H1 (cell line): ENCODE data around the gene BOK. TPM values are rescaled to one million over a fixed set of nuclear protein-coding genes. Genes with fewer than 3 reads are reported as not detected.
A peak's percentile ranks its signal among the peaks of the same experiment; 100 is the strongest.

Source experiments
- ASH2L ChIP-seq: fragments of 200-600, 300-600 bp; sonication (generic); IDR thresholded peaks from one replicate; pipeline ENCODE4 v1.7.1; 2017; ENCODE audit warnings: low read length
- BCL11A ChIP-seq, 2 experiments: IDR thresholded peaks; one replicate each; pipeline ENCODE4 v1.6.1; 2011; ENCODE audit warnings: low read depth in 2 of 2, low read length in 2 of 2, mild to moderate bottlenecking in 2 of 2
- FOSL1 ChIP-seq: IDR thresholded peaks from 2 replicates; pipeline ENCODE4 v1.6.1; 2011; ENCODE audit warnings: mild to moderate bottlenecking, low read depth, low read length, moderate library complexity; ENCODE audit not compliant: insufficient read depth
- HDAC6 ChIP-seq: IDR thresholded peaks from one replicate; pipeline ENCODE4 v1.7.1; 2012; ENCODE audit warnings: low read depth, mild to moderate bottlenecking, inconsistent platforms, low read length, moderate library complexity
- KDM4A ChIP-seq: IDR thresholded peaks from one replicate; pipeline ENCODE4 v1.7.1; 2012; ENCODE audit warnings: low read depth, mild to moderate bottlenecking, moderate library complexity, low read length, inconsistent platforms; ENCODE audit not compliant: severe bottlenecking
- NRF1 ChIP-seq: IDR thresholded peaks from 2 replicates; pipeline ENCODE4 v1.6.1; 2011; ENCODE audit warnings: mild to moderate bottlenecking, low read depth, low read length, improper control_type of control experiment
- PHF8 ChIP-seq: fragments of 200-600 bp; sonication (generic); conservative IDR thresholded peaks from 2 replicates; pipeline ENCODE4 v1.7.1; 2012; ENCODE audit warnings: low read depth, mild to moderate bottlenecking, inconsistent platforms, low read length, moderate library complexity
- SP2 ChIP-seq: IDR thresholded peaks from 2 replicates; pipeline ENCODE4 v1.6.1; 2012; ENCODE audit warnings: mild to moderate bottlenecking, low read length, inconsistent platforms
- TAF7 ChIP-seq: optimal IDR thresholded peaks from 2 replicates; pipeline ENCODE3; 2011; ENCODE audit warnings: low read depth, mild to moderate bottlenecking, inconsistent platforms, low read length, moderate library complexity, borderline replicate concordance
- polyA plus RNA-seq, 7 experiments: library from polyadenylated mRNA; depleted of rRNA in 3 of 7; stranded (reverse) in 5 of 7; unstranded in 2 of 7; fragments of >200 nt in 5 of 7; fragments of 200-250 nt in 2 of 7; gene quantifications; 1 replicate in 5 of 7; 2 replicates in 1 of 7; 4 replicates in 1 of 7; pipeline versions ENCODE4 v1.2.1 to v1.2.3, GENCODE V29; 2011 to 2013; ENCODE audit warnings: missing spikeins in 2 of 7, mixed read lengths in 2 of 7
- total RNA-seq: library from RNA; stranded (reverse); fragmentation: NEBNext Ultra II Directional; extraction: Animal tissue kit (Norgen Biotek cat#: 25700); gene quantifications from 2 replicates; pipeline ENCODE4 v1.2.1, GENCODE V29; 2021
- TF ChIP-seq, protein P1 (sequence below): fragments of 300-600 bp; sonication (generic); IDR thresholded peaks from 2 replicates; pipeline ENCODE4 v1.7.1; 2012; ENCODE audit warnings: low read length, moderate library complexity, mild to moderate bottlenecking, inconsistent platforms; ENCODE audit not compliant: insufficient replicate concordance

The BOK gene
- total and polyA plus RNA-seq, 2 of the 8 experiments (the other 6 are each of a cell fraction or from before 2014, with no cell fraction given), result 33.7 to 37.6 TPM

DNA sequence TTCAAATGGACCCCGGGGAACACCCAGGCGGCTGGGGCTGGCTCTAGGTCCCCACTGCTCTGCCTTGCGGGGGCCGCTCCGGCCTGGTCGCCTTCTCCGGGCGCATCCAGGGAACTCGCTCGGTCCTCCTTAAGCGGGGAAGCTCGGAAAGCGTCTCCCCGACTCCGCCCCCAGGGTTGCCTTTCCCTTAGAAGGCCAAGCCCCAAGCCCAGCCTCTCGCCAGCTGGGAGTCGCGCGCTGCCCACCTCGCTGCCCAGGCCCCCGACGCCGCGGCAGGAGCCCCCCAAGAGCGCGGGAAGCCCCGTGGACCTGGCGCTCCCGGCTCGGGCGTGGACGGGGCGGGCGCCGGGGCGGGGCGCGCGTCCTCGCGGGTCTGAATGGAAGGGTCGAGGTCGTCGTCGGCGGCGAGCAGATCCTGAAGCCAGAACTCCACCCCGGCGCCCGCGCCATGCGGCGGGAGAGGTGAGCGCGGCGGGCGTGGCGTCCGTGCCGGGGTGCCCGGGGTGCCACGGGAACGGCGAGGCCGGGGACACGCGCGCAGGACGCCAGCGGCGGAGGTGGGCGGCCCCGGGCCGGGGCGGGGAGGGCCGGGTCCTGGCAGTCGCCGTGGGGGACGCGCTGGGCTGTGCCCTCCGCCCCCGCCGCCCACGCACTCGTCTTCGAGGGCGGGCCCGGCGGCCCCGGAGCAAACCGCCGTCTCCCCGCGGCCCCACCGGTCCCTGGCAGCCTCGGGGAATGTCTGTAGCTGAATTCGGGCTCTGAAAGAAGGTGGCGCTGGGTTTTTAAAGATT, at the start of gene BOK (continued):
- TF ChIP-seq, protein P1, sequence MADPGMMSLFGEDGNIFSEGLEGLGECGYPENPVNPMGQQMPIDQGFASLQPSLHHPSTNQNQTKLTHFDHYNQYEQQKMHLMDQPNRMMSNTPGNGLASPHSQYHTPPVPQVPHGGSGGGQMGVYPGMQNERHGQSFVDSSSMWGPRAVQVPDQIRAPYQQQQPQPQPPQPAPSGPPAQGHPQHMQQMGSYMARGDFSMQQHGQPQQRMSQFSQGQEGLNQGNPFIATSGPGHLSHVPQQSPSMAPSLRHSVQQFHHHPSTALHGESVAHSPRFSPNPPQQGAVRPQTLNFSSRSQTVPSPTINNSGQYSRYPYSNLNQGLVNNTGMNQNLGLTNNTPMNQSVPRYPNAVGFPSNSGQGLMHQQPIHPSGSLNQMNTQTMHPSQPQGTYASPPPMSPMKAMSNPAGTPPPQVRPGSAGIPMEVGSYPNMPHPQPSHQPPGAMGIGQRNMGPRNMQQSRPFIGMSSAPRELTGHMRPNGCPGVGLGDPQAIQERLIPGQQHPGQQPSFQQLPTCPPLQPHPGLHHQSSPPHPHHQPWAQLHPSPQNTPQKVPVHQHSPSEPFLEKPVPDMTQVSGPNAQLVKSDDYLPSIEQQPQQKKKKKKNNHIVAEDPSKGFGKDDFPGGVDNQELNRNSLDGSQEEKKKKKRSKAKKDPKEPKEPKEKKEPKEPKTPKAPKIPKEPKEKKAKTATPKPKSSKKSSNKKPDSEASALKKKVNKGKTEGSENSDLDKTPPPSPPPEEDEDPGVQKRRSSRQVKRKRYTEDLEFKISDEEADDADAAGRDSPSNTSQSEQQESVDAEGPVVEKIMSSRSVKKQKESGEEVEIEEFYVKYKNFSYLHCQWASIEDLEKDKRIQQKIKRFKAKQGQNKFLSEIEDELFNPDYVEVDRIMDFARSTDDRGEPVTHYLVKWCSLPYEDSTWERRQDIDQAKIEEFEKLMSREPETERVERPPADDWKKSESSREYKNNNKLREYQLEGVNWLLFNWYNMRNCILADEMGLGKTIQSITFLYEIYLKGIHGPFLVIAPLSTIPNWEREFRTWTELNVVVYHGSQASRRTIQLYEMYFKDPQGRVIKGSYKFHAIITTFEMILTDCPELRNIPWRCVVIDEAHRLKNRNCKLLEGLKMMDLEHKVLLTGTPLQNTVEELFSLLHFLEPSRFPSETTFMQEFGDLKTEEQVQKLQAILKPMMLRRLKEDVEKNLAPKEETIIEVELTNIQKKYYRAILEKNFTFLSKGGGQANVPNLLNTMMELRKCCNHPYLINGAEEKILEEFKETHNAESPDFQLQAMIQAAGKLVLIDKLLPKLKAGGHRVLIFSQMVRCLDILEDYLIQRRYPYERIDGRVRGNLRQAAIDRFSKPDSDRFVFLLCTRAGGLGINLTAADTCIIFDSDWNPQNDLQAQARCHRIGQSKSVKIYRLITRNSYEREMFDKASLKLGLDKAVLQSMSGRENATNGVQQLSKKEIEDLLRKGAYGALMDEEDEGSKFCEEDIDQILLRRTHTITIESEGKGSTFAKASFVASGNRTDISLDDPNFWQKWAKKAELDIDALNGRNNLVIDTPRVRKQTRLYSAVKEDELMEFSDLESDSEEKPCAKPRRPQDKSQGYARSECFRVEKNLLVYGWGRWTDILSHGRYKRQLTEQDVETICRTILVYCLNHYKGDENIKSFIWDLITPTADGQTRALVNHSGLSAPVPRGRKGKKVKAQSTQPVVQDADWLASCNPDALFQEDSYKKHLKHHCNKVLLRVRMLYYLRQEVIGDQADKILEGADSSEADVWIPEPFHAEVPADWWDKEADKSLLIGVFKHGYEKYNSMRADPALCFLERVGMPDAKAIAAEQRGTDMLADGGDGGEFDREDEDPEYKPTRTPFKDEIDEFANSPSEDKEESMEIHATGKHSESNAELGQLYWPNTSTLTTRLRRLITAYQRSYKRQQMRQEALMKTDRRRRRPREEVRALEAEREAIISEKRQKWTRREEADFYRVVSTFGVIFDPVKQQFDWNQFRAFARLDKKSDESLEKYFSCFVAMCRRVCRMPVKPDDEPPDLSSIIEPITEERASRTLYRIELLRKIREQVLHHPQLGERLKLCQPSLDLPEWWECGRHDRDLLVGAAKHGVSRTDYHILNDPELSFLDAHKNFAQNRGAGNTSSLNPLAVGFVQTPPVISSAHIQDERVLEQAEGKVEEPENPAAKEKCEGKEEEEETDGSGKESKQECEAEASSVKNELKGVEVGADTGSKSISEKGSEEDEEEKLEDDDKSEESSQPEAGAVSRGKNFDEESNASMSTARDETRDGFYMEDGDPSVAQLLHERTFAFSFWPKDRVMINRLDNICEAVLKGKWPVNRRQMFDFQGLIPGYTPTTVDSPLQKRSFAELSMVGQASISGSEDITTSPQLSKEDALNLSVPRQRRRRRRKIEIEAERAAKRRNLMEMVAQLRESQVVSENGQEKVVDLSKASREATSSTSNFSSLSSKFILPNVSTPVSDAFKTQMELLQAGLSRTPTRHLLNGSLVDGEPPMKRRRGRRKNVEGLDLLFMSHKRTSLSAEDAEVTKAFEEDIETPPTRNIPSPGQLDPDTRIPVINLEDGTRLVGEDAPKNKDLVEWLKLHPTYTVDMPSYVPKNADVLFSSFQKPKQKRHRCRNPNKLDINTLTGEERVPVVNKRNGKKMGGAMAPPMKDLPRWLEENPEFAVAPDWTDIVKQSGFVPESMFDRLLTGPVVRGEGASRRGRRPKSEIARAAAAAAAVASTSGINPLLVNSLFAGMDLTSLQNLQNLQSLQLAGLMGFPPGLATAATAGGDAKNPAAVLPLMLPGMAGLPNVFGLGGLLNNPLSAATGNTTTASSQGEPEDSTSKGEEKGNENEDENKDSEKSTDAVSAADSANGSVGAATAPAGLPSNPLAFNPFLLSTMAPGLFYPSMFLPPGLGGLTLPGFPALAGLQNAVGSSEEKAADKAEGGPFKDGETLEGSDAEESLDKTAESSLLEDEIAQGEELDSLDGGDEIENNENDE, result no peak
- TF ChIP-seq ASH2L (peak; percentile 1), FOSL1 (no peak), SP2 (no peak), HDAC6 (no peak), KDM4A (peak; percentile 60), PHF8 (peak; percentile 57; the same call in 1 of the 2 replicates), TAF7 (no peak), BCL11A (IDR thresholded peaks at IDR 0.05; ENCODE audit: low read depth in 2 of 2, low read length in 2 of 2) (no peak), NRF1 (no peak)
